ENCODE measurements around the gene DACT1.

DACT1 gene

GRCh38 chr14:58640959-58641358, 3.2 kb downstream of the DACT1 start:
- TF ChIP-seq ZFP3 (CRISPR knock-in tag; IDR thresholded peaks at IDR 0.05) (no peak), SNAI2 (CRISPR knock-in tag; IDR thresholded peaks at IDR 0.05) (no peak), TSHZ2 (CRISPR knock-in tag; IDR thresholded peaks at IDR 0.05) (no peak), OSR1 (CRISPR knock-in tag; IDR thresholded peaks at IDR 0.05) (no peak), ZNF565 (CRISPR knock-in tag; conservative IDR thresholded peaks at IDR 0.05; ENCODE audit: low read depth) (no peak), CSDC2 (CRISPR knock-in tag; IDR thresholded peaks at IDR 0.05) (no peak), ESRRG (CRISPR knock-in tag; IDR thresholded peaks at IDR 0.05) (no peak), GLIS3 (CRISPR knock-in tag; IDR thresholded peaks at IDR 0.05) (no peak), CSRNP3 (CRISPR knock-in tag; IDR thresholded peaks at IDR 0.05) (no peak), TOX (CRISPR knock-in tag; IDR thresholded peaks at IDR 0.05; ENCODE audit: borderline replicate concordance) (no peak), ZNF8 (CRISPR knock-in tag; IDR thresholded peaks at IDR 0.05) (no peak), PATZ1 (CRISPR knock-in tag; IDR thresholded peaks at IDR 0.05; ENCODE audit: borderline replicate concordance) (no peak), ARNTL (CRISPR knock-in tag; IDR thresholded peaks at IDR 0.05; ENCODE audit: borderline replicate concordance, low read depth) (no peak), ZNF70 (CRISPR knock-in tag; IDR thresholded peaks at IDR 0.05) (no peak), RARB (CRISPR knock-in tag; IDR thresholded peaks at IDR 0.05) (no peak), ISL1 (CRISPR knock-in tag; IDR thresholded peaks at IDR 0.05) (no peak), CREB5 (CRISPR knock-in tag; IDR thresholded peaks at IDR 0.05; ENCODE audit: low read depth) (no peak), ZFP30 (CRISPR knock-in tag; IDR thresholded peaks at IDR 0.05) (no peak), TCF4 (CRISPR knock-in tag; IDR thresholded peaks at IDR 0.05; ENCODE audit: borderline replicate concordance) (no peak)
- ATAC-seq = no peak

- TF ChIP-seq PATZ1 (CRISPR knock-in tag; IDR thresholded peaks at IDR 0.05; ENCODE audit: borderline replicate concordance) (no peak), POU6F1 (CRISPR knock-in tag; IDR thresholded peaks at IDR 0.05; ENCODE audit: borderline replicate concordance, low read depth) (no peak), CSRNP3 (CRISPR knock-in tag; IDR thresholded peaks at IDR 0.05) (no peak), CREB5 (CRISPR knock-in tag; IDR thresholded peaks at IDR 0.05; ENCODE audit: low read depth) (no peak), ESRRG (CRISPR knock-in tag; IDR thresholded peaks at IDR 0.05) (no peak), TSHZ2 (CRISPR knock-in tag; IDR thresholded peaks at IDR 0.05) (no peak), ISL1 (CRISPR knock-in tag; IDR thresholded peaks at IDR 0.05) (no peak), SNAI2 (CRISPR knock-in tag; IDR thresholded peaks at IDR 0.05) (no peak), GLIS3 (CRISPR knock-in tag; IDR thresholded peaks at IDR 0.05) (no peak), CSDC2 (CRISPR knock-in tag; IDR thresholded peaks at IDR 0.05) (no peak), TOX (CRISPR knock-in tag; IDR thresholded peaks at IDR 0.05; ENCODE audit: borderline replicate concordance) (no peak), RARB (CRISPR knock-in tag; IDR thresholded peaks at IDR 0.05) (no peak), ZNF70 (CRISPR knock-in tag; IDR thresholded peaks at IDR 0.05) (no peak), ZC3H10 (CRISPR knock-in tag; IDR thresholded peaks at IDR 0.05) (no peak), ZFP30 (CRISPR knock-in tag; IDR thresholded peaks at IDR 0.05) (no peak), TCF4 (CRISPR knock-in tag; IDR thresholded peaks at IDR 0.05; ENCODE audit: borderline replicate concordance) (no peak)
Measured at GRCh38 chr14:58641509-58641908, 3.7 kb downstream of the DACT1 start.

More at GRCh38 chr14:58641509-58641908, 3.7 kb downstream of the DACT1 start:
- no peak for ATAC-seq
